GM12878 (cell line): ENCODE measurements around the gene SLC49A4. TPM values are rescaled to one million over a fixed set of nuclear protein-coding genes. Genes with fewer than 3 reads are reported as not detected.

Source experiments
- ATAC-seq: fragments of 200-7000 bp; cut with Tn5 transposase; 3 replicates; pipeline ENCODE4 v1.9.1; 2020; ENCODE audit warnings: mild to moderate bottlenecking, moderate library complexity
- BruUV-seq: library from RNA; stranded (reverse); fragments of 400-500 nt; replicated peaks from 2 replicates; lab custom pipeline; 2021; lab: Mats Ljungman, UMichigan
- CTCF ChIA-PET: fragments of 300-600 bp; sonication (Branson Sonifier 250); formaldehyde crosslinking; extraction: SDS; loops from one replicate; lab custom pipeline; 2021; ENCODE audit warnings: inconsistent platforms; lab: Yijun Ruan, JAX
- POLR2A ChIA-PET: fragments of 350-600 bp; formaldehyde crosslinking; extraction: SDS; loops from one replicate; lab custom pipeline; 2021; ENCODE audit warnings: inconsistent platforms; lab: Charles Lee
- RAD21 ChIA-PET: fragments of 300-600 bp; sonication (Branson Sonifier 250); formaldehyde crosslinking; loops from one replicate; lab custom pipeline; 2023; ENCODE audit warnings: antibody characterized with exemption; ENCODE audit not compliant: unreplicated experiment; lab: Charles Lee
- SMC1A ChIA-PET: fragments of 300-600 bp; sonication (Branson Sonifier 250); formaldehyde crosslinking; loops from one replicate; lab custom pipeline; 2023; ENCODE audit not compliant: unreplicated experiment, uncharacterized antibody; lab: Charles Lee
- DNase-seq: peaks from one replicate; pipeline ENCODE4 v3.0.0-alpha.2; 2011; ENCODE audit warnings: low read depth, low spot score
- FAIRE-seq: peaks from 3 replicates; lab custom pipeline; 2011; peaks lifted over from hg19 to GRCh38; lab: Jason Lieb, UNC
- H2AFZ ChIP-seq: 2 replicates; pipeline ENCODE4 v1.6.0; 2011; ENCODE audit warnings: low read depth, low read length, control low read depth; ENCODE audit not compliant: control insufficient read depth
- H3K27ac ChIP-seq: 2 replicates; pipeline ENCODE4 v1.5.1; 2011; ENCODE audit warnings: control low read depth; ENCODE audit not compliant: control insufficient read depth, insufficient read depth
- H3K27me3 ChIP-seq, 2 experiments: replicated peaks in 1 of 2; 2 replicates each; pipeline versions ENCODE4 v1.6.0 to v1.6.1; 2011; ENCODE audit warnings: low read length in 1 of 2; ENCODE audit not compliant: control insufficient read depth in 2 of 2, insufficient read depth in 2 of 2
- H3K36me3 ChIP-seq, 2 experiments: 2 replicates each; pipeline ENCODE4 v1.5.1; 2011; ENCODE audit warnings: low read length in 1 of 2; ENCODE audit not compliant: control insufficient read depth in 2 of 2, insufficient read depth in 2 of 2
- H3K4me1 ChIP-seq: 2 replicates; pipeline ENCODE4 v1.6.1; 2011; ENCODE audit warnings: mild to moderate bottlenecking, low read length, moderate library complexity, mixed read lengths; ENCODE audit not compliant: control insufficient read depth, insufficient read depth
- H3K4me2 ChIP-seq: 2 replicates; pipeline ENCODE4 v1.6.0; 2011; ENCODE audit warnings: control low read depth; ENCODE audit not compliant: control insufficient read depth, insufficient read depth
- H3K4me3 ChIP-seq: fragments of 200-600 bp; sonication (generic); 2 replicates; pipeline ENCODE4 v1.5.1; 2016
- H3K79me2 ChIP-seq: 2 replicates; pipeline ENCODE4 v1.6.0; 2011; ENCODE audit warnings: low read length; ENCODE audit not compliant: control insufficient read depth, insufficient read depth
- H3K9ac ChIP-seq: 2 replicates; pipeline ENCODE4 v1.8.0; 2011; ENCODE audit warnings: low read length, control low read depth, mixed read lengths; ENCODE audit not compliant: control insufficient read depth, insufficient read depth
- H3K9me3 ChIP-seq: replicated peaks from 3 replicates; pipeline ENCODE4 v1.5.1; 2011; ENCODE audit warnings: mild to moderate bottlenecking, low read length; ENCODE audit not compliant: control insufficient read depth, insufficient read depth
- H4K20me1 ChIP-seq: 2 replicates; pipeline ENCODE4 v1.6.0; 2011; ENCODE audit not compliant: control insufficient read depth, insufficient read depth
- CREM ChIP-seq: IDR thresholded peaks from 2 replicates; pipeline ENCODE4 v1.6.1; 2014; ENCODE audit warnings: antibody characterized with exemption, low read depth
- HDGF ChIP-seq: fragments of 450-650 bp; IDR thresholded peaks from 2 replicates; pipeline ENCODE4 v1.6.1; 2016; ENCODE audit warnings: antibody characterized with exemption
- NR2C2 ChIP-seq: IDR thresholded peaks from 2 replicates; pipeline ENCODE4 v1.6.1; 2011; ENCODE audit warnings: borderline replicate concordance, low read depth; ENCODE audit not compliant: control insufficient read depth, insufficient read length
- TBL1XR1 ChIP-seq: IDR thresholded peaks from 2 replicates; pipeline ENCODE4 v1.6.1; 2012; ENCODE audit warnings: low read depth, low read length, improper control_type of control experiment
- WGBS: methylation state at CpG from one replicate; pipeline ENCODE4 v1.1.6; 2016; ENCODE audit warnings: low lambda C conversion rate; ENCODE audit not compliant: insufficient replicate concordance, insufficient coverage; ENCODE audit errors: missing lambda C conversion rate; 5-methylcytosine and 5-hydroxymethylcytosine counted together
- in situ Hi-C: fragments of 300-500 bp; cut with MboI; formaldehyde crosslinking; loops from 9 replicates; pipeline ENCODE4 v1.14.3; 2018; ENCODE audit warnings: mixed read lengths
- intact Hi-C: fragments of 100-400 bp; cut with micrococcal nuclease; formaldehyde crosslinking; loops from one replicate; pipeline ENCODE4 v1.14.2; 2022; ENCODE audit not compliant: unreplicated experiment
- polyA plus RNA-seq, 11 experiments: library from polyadenylated mRNA; depleted of rRNA in 4 of 11; unstranded in 6 of 11; stranded (reverse) in 5 of 11; fragments of >200 nt; fragmentation: Nextera tagmentation in 4 of 11; fragmentation: Illumina TruSeq in 1 of 11; extraction: Ambion mirVana in 4 of 11; extraction: Trizol in 1 of 11; gene quantifications; 1 replicate in 1 of 11; 2 replicates in 10 of 11; pipeline versions ENCODE4 v1.2.1 to v1.2.3, GENCODE V29; 2011 to 2016; ENCODE audit warnings: inconsistent platforms in 2 of 11, missing spikeins in 2 of 11, low read depth in 1 of 11
- total RNA-seq, 4 experiments: library from RNA; depleted of rRNA in 3 of 4; stranded (reverse); fragments of >200 nt in 3 of 4; fragmentation: Illumina TruSeq in 1 of 4; extraction: Trizol in 1 of 4; gene quantifications; 2 replicates each; pipeline versions ENCODE4 v1.2.1 to v1.2.3, GENCODE V29; 2013 to 2021
- TF ChIP-seq, protein P1 (sequence below): fragments of 450-650 bp; IDR thresholded peaks from 2 replicates; pipeline ENCODE4 v1.6.1; 2016; ENCODE audit warnings: mild to moderate bottlenecking, moderate library complexity, borderline replicate concordance

The SLC49A4 gene
- total and polyA plus RNA-seq, 10 of the 15 experiments (the other 5 are each of a cell fraction or from before 2014, with no cell fraction given), result 0.48 to 2.2 (median 1.4) TPM

DNA sequence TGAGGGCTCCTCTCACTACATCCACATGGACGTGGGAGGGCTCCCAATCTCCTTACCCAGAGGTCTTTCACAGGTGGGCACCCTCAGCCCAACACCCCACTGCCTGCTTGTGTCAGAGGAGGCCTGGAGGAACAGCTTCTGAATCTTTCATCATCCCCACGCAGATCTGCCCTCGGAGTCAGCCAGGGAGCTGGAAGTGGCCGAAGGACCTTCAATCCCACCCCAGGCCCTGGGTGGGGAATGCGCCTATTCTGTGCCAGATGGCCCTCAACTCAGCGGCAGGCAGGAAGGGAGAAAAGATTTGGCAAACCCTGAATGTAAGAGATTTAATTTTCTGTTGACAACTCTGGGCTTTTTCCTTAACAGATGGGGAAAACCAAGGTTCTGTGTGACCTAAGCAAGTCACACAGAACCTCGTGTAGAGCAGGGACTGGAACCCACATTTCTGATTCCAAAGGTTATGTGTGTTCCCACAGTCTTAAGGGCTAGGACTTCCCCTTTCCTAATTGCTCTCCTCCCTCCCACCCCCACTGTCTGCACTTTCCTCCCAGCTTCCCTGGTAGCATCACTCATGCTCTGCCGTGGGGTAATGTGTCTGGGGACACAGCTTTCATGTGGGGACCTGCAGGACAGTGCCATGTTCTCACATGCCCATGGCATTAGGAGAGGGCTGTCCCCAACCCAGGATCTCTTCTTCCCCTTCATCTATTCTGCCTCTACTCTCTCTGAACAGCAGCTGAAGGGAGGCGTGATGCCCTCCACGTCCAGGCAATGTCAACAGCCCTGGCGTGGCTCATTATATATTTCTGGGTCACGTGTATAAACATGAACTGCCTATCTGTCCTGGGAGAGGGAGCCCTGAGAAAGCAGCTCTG lies 134.6 kb downstream of the SLC49A4 start:
- ChIA-PET RAD21 (interaction anchor here (1.2 kb wide), 1 partner anchor 13 kb away, joined by 3 read pairs; no protein-coding TSS in a partner anchor), POLR2A (no interaction called here), CTCF (interaction anchor here (0.6 kb wide), 1 partner anchor 35 kb away, joined by 4 read pairs; no protein-coding TSS in a partner anchor), SMC1A (no interaction called here)
- TF ChIP-seq CREM, result no peak
- ATAC-seq, result no peak
- DNase-seq, result no peak
- no peaks in the 10 kb centered on the region for H3K79me2 ChIP-seq
- FAIRE-seq, result no peak
- H4K20me1 ChIP-seq, result no peaks in the 10 kb centered on the region
- WGBS, result 31% methylated on average over 12 of the region's 12 CpGs
- no peaks in the 10 kb centered on the region for H3K27me3 ChIP-seq
- H3K4me3 ChIP-seq, result no peak overlapping the region
- H3K9ac ChIP-seq, result no peak overlapping the region
- intact Hi-C loops (no loop called here), in situ Hi-C loops (no loop called here)
- no TSS peak for BruUV-seq
- no peak overlapping the region for H3K27ac ChIP-seq
- H3K36me3 ChIP-seq, result no peaks in the 10 kb centered on the region
- no peak overlapping the region for H3K4me2 ChIP-seq
- H2AFZ ChIP-seq, result no peak overlapping the region
- no peaks in the 10 kb centered on the region for H3K4me1 ChIP-seq
- H3K9me3 ChIP-seq, result no peaks in the 10 kb centered on the region

DNA sequence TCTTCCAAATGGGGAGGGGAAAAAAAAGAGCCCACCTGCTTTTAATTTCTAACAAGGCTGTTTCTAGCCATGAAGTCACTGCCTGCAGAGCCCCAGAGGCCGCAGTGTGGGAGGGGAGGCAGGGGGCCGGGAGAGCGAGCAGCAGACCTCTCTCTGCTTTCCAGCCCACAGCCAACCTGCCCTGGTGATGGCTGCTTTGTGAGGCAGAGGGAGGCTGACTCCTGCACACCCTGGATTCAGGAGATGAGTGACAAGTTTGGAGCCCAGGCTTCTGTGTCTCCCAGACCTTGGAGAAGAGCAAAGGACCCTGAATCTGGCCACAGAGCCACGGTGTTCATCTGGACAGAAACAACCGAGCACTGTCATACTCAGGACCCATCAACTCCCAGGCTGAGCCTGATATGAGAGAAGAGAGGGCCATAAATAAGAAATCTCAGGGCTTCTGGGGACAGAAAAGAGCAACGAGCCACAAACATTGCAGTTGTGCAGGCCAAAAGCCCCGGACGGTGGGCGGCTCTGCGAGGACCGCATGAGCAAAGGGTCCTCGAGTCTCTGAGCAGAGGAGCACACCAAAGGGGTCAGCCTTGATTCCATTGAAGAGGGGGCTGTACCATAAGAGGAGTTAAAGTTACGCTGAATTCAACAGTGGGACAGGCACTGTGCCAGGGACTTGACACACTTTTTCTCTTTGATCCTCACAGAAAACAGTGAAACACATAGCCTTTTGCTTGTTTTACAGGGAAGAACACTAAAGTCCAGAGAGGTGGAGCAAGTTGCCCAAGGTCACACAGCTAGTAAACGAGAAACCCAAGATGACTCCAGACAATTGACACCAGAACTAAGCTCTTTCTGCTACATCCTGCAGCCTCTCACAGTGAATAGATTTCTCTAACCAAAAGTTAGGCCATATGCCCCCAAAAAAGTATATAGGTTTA lies 135.5 kb downstream of the SLC49A4 start:
- FAIRE-seq (no peak), ATAC-seq (no peak), DNase-seq (no peak)
- Histone ChIP-seq H3K36me3 (no peaks in the 10 kb centered on the region), H3K27me3 (no peaks in the 10 kb centered on the region), H3K27ac (no peak overlapping the region), H3K4me3 (no peak overlapping the region), H3K9me3 (no peaks in the 10 kb centered on the region), H3K4me1 (no peaks in the 10 kb centered on the region), H3K4me2 (no peak overlapping the region), H2AFZ (no peak overlapping the region), H4K20me1 (no peaks in the 10 kb centered on the region), H3K79me2 (no peaks in the 10 kb centered on the region), H3K9ac (no peak overlapping the region)
- WGBS, result 40% methylated on average over 14 of the region's 14 CpGs
- ChIA-PET SMC1A (no interaction called here), CTCF (interaction anchor here (0.6 kb wide), 1 partner anchor 36 kb away, joined by 4 read pairs; no protein-coding TSS in a partner anchor), RAD21 (interaction anchor here (1.2 kb wide), 1 partner anchor 12 kb away, joined by 3 read pairs; no protein-coding TSS in a partner anchor), POLR2A (no interaction called here)
- BruUV-seq, result no TSS peak
- in situ Hi-C loops (no loop called here), intact Hi-C loops (no loop called here)
- TF ChIP-seq, protein P1, sequence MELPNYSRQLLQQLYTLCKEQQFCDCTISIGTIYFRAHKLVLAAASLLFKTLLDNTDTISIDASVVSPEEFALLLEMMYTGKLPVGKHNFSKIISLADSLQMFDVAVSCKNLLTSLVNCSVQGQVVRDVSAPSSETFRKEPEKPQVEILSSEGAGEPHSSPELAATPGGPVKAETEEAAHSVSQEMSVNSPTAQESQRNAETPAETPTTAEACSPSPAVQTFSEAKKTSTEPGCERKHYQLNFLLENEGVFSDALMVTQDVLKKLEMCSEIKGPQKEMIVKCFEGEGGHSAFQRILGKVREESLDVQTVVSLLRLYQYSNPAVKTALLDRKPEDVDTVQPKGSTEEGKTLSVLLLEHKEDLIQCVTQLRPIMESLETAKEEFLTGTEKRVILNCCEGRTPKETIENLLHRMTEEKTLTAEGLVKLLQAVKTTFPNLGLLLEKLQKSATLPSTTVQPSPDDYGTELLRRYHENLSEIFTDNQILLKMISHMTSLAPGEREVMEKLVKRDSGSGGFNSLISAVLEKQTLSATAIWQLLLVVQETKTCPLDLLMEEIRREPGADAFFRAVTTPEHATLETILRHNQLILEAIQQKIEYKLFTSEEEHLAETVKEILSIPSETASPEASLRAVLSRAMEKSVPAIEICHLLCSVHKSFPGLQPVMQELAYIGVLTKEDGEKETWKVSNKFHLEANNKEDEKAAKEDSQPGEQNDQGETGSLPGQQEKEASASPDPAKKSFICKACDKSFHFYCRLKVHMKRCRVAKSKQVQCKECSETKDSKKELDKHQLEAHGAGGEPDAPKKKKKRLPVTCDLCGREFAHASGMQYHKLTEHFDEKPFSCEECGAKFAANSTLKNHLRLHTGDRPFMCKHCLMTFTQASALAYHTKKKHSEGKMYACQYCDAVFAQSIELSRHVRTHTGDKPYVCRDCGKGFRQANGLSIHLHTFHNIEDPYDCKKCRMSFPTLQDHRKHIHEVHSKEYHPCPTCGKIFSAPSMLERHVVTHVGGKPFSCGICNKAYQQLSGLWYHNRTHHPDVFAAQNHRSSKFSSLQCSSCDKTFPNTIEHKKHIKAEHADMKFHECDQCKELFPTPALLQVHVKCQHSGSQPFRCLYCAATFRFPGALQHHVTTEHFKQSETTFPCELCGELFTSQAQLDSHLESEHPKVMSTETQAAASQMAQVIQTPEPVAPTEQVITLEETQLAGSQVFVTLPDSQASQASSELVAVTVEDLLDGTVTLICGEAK, result no peak
- TF ChIP-seq NR2C2 (no peak), HDGF (no peak), TBL1XR1 (no peak)
